NCI-H1436 treated with DMSO at 0.1 percent for 48 hours (cell line): ENCODE data around the gene TMEM205.
"Not testable (repeated sequence)": the region's sequence is repeated elsewhere in the genome, so short reads cannot be mapped to it uniquely, and the experiment has no call there.

Experiments
- DNase-seq: peaks from one replicate; lab custom pipeline; 2025; lab: John Stamatoyannopoulos, UW

Gene TMEM205

GRCh38 chr19:11346104-11346940 is at the start of gene TMEM205, which contains the start of gene CCDC159:
Gene TMEM205, minus strand, starts transcription at chr19:11346268. Its CDS starts 649 bp downstream, at chr19:11345619.
Gene CCDC159, plus strand, starts transcription at chr19:11346519. Its CDS starts 88 bp downstream, at chr19:11346607.
- DNase-seq, result peak; percentile 96

DNA sequence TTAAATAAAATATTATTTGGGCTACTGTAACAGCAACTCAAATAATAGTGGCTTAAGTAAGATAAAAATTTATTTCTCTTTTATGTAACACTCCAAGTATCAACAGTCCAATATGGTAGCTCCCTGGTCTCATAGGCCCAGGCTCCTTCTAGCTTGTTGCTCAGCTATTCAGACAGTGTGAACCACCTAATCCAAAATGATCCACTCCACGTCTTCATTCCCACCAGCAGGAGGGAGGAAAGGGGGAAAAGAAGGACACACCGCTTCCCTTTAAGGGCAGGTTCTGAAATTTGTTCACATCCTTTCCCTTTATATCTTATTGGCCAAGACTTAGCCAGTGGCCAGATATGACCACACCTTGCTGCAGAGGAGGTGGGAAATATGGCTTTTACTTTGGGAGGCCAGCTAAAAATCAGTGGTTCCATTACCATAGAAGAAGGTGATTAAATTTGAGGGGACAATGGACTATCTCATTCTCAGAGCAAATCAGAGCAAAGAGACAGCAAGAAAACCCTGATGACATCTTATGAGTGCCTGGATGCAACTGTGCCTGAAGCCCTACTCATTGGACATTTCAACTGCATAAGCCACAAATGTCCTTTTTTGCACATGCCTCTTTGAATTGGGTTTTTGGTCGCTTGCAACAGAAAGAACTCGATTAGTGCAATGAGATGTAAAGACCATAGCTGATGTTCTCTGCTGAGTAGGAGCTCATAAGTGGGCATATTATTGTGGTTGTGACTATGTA is 45.0 kb upstream of the TMEM205 start:
- DNase-seq, result no peak

DNA sequence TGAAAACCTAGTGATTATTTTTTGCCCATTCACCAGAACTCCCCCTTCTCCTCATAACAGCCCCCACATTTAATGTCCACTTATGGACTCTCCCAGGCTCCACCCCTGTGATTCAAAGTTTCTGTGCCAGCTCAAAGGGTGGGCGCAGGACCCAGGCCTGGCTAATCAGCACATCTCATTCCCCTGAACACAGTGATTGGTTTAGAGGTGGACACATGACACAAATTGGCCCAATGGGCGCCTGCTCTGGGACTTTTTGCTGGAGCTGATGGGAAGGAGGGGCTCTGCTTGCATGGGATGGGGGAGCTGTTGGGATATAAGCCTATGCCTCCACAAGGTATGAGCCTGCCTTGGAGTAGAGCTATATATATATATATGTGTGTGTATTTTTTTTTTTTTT is 44.3 kb upstream of the TMEM205 start:
- no peak for DNase-seq

DNA sequence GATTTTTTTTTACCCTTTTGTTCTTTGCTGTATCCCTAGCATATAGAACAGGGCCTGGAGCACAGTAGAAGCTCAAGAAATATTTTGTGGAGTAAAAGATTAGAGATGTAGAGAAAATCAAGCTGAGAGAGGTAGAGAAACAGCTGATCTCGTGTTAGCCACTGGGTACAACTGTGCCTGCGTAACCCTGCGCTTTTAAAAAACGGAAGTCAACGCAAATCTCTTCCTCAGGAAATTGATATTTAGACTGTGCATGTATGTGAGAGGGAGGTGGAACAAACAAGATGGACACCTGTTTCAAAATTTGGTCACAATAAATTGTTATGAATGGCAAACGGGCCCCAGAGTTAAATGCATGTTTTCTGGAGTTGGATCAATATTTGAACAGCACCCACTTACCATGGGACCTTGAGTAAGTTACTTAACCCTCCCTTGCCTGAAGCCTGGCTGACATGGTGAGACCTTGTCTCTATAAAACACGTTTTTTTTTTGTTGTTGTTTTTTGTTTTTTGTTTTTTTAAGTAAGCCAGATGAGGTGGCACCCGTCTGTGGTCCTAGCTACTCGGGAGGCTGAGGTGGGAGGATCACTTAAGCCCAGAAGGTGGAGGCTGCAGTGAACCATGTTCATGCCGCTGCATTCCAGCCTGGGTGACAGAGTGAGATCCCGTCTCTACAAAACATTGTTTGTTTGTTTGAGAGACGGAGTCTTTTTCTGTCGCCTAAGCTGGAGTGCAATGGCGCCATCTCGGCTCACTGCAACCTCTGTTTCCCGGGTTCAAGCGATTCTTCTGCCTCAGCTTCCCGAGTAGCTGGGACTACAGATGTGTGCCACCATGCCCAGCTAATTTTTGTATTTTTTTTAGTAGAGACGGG is 41.3 kb upstream of the TMEM205 start:
- DNase-seq, result no peak

DNA sequence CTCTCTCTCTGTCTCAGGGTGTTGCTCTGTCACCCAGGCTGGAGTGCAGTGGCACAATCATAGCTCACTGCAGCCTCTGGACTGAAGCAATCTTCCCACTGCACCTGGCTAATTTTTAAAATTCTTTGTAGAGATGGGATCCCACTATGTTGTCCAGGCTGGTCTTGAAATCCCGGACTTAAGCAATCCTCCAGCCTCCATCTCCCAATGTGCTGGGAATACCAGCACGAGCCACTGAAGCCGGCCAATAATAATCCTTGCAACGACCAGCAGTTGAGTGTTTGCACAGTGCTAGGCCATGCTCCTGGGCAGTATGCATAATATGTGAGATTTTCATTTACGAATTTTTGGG is 38.7 kb upstream of the TMEM205 start:
- no peak for DNase-seq

DNA sequence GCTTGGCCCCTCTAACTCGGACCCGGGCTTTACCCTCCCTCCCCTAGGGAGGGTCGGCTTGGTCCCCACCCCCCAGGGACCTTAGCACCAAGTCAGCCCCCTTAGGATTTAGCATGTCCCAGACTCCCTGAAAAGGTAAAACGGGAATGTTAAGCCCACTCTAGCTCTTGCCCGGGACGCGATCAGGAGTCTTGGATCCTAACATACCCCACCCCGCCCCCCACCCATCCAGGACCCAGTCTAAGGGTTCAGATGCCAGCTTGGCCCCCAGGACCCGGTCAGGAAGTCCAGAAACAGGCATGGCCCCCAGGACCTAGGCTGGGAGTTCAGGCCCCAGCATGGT is 37.6 kb upstream of the TMEM205 start:
- DNase-seq, result no peak

- DNase-seq, result peak; percentile 8
These were observed 37.0 kb upstream of the TMEM205 start for GRCh38 chr19:11382898-11383705.

DNA sequence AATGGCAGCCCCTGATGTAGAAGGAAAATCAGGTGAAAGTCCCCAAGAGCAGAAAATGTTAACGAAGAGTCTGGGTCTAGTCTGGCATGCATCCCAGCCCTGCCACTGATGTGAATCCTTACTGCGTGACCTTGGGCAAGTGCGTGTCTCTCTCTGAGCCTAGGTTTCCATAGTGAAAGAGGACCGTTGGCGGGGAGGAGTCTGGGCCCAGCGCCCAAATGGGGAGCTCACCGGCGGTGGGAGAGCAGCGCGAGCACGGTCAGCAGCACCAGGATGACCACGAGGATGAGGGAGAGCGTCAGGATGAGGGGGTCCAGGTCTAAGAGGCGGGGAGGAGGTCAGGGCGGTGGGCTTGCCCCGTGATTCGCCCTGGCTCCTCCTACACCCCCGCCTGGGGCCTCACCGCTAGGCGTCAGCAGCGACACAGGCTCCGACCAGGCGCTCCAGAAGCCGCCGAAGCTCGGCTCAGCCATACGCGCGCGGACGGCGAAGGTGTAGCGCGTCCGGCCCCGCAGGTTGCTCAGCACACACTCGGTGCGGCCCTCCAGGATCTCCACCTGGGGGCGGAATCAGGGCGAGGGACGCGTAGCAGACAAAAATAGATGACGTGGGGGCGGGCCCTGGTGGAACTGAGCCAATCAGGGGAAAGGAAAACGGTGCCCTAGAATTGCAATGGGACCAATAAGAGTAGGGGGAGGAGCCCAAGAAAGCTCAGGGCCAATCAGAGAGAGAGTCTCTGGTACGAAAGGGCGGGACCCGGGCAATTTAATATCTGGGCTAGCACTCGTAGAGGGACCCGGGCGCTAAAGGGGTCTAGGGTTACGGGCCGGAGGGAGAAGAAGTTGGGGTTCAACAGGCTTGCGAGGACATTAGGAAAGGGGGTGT is 34.8 kb upstream of the TMEM205 start:
- peak; percentile 70 for DNase-seq

GRCh38 chr19:11379857-11380350 is 33.8 kb upstream of the TMEM205 start:
- no peak for DNase-seq

DNA sequence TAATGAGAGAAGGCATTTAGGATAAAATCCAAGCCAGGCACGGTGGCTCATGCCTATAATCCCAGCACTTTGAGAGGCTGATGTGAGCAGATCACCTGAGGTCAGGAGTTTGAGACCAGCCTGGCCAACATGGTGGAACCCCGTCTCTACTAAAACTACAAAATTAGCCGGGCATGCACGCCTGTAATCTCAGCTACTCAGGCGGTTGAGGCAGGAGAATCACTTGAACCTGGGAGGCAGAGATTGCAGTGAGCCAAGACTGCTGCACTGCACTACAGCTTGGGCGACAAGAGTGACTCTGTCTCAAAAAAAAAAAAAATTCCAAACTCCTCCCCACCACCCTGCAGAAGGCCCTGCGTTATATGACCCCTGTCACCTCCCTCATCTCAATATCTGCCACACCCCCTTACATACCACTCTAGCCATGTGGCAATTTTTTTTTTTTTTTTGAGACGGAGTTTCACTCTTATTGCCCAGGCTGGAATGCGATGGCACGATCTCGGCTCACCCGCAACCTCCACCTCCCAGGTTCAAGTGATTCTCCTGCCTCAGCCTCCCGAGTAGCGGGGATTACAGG is 33.3 kb upstream of the TMEM205 start:
- DNase-seq, result not testable (repeated sequence)

DNA sequence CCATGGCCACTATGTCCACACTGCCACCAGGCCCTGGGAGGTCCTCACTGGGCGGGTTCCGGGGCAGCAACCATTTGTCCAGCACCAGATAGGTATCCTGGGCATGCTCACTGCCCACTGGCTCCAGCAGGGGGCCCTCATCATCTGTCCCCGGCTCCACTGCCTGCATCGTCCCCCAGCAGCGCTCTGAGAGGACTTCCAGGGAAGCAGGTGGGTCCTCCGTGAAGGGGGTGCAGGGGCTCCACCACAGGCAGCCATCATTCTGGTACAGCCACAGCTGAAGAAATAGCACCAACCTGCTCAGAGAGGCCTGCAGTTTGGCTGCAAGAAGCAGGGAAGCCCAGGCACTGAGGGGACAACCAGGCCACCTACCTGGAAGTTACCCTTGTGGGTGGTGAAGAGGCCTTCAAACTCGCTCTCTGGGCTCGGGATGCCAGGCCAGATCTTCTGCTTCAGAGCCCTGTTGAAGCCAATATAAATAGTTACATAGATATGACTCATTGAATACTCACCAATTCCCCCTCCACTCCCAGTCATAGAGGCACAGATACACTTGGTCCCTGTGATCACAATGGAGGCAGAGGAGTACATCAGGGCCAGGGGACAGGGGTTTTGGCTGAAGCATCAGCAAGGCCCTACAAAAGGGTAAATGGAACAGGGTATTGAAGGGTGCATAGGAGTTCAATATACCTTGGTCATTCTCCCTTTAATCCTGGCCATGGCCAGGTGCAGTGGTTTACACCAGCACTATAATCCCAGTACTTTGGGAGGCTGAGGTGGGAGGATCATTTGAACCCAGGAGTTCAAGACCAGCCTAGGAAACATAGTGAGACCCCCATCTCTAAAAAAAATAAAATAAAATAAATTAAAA is 32.5 kb upstream of the TMEM205 start:
- DNase-seq, result no peak

DNA sequence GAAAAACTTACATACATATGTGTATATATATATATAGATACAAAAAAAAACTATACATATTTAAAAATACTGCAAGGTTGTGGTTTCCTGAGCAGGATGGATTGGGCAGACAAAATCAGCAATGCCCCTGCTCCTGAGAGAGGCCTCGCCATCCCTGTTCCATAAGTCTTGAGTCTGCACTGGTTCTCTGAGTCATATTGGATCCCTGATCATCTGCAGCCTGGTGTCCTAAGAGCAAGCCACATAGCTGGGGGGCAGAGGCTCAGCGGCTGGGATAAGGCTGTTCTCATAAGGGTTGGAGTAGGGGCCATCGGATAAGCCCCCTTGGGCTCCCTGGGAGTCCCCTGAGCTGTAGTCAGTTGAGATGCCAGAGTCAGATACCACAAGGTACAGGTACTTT is 31.7 kb upstream of the TMEM205 start:
- no peak for DNase-seq

DNA sequence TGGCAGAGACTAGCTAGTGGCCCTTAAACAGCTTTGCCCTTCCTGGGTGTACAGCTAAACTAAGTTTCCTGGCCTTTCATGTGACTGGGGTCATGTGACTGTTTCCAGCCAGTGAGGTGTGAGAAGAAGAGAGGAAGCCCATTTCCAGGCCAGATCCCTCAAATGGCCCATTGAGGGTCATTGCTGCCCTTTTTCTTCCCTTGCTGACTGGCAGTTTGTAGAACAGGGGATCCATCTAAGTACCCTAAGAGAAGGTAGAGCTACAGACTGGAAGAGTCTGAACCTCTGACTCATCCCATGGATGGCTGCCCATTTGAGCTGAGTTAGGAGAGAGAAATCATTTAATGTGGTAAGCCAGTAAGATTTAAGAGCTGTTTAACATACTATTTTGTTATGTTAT is 31.2 kb upstream of the TMEM205 start:
- no peak for DNase-seq

- no peak for DNase-seq
These were observed 29.3 kb upstream of the TMEM205 start for GRCh38 chr19:11375143-11375948.

GRCh38 chr19:11374433-11375142 is 28.5 kb upstream of the TMEM205 start, which contains the start of gene SWSAP1:
Gene SWSAP1, plus strand, starts transcription at chr19:11374666. Its CDS starts 15 bp downstream, at chr19:11374681.
- peak; percentile 99 for DNase-seq

GRCh38 chr19:11373885-11374432 is 27.9 kb upstream of the TMEM205 start:
- no peak for DNase-seq
